Measurements from ENCODE around the gene RBMS3. TPM values are rescaled to one million over a fixed set of nuclear protein-coding genes. Genes with fewer than 3 reads are reported as not detected.

Gene RBMS3
- total and polyA plus RNA-seq, 2 experiments from 2014 or later: 3.2 to 7.4 TPM

DNA sequence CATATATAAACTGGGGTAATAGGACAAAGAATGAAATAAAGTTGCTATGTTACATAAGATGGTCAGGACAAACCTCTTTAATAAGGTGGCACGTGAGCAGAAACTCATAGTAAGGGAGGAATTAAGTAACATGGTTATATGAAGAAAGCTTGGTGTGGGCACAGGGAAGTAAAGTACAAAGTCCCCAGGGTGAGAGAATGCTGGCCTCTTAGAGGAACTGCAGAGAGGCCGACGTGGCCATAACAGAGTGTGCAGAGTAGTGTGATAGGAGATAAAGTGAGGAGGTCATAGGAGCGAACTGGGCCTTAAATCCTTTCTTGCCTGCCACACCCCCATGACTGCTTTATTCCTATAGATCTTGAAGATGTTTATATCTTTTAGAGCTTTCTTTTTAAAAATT, 17.4 kb upstream of the RBMS3 start:
- H3K4me3 Mint-ChIP-seq: no peak overlapping the region
- no peaks in the 10 kb centered on the region for H3K4me1 ChIP-seq (ENCODE audit: insufficient read depth)
- H3K9me3 Mint-ChIP-seq: no peaks in the 10 kb centered on the region
- no peak overlapping the region for H3K4me2 ChIP-seq
- no peaks in the 10 kb centered on the region for H3K36me3 ChIP-seq (ENCODE audit: insufficient read depth)
- no peaks in the 10 kb centered on the region for H4K20me1 ChIP-seq (replicated peaks; ENCODE audit: insufficient read depth)
- H3K79me2 ChIP-seq (replicated peaks; ENCODE audit: insufficient read depth): no peaks in the 10 kb centered on the region
- DNase-seq (ENCODE audit: low spot score) (no peak), ATAC-seq (no peak)
- TF ChIP-seq EZH2phosphoT487 (IDR thresholded peaks at IDR 0.05; ENCODE audit: unreplicated experiment) (no peak), ZNF331 (CRISPR knock-in tag; IDR thresholded peaks at IDR 0.05; ENCODE audit: low read depth) (no peak), CREB1 (CRISPR knock-in tag; IDR thresholded peaks at IDR 0.05; ENCODE audit: low read depth) (no peak), ZNF114 (CRISPR knock-in tag; IDR thresholded peaks at IDR 0.05) (no peak), JUNB (IDR thresholded peaks at IDR 0.05; ENCODE audit: unreplicated experiment) (no peak), EZH2 (IDR thresholded peaks at IDR 0.05; ENCODE audit: low read depth, unreplicated experiment) (no peak), NANOG (IDR thresholded peaks at IDR 0.05; ENCODE audit: borderline replicate concordance) (no peak), STAT1 (IDR thresholded peaks at IDR 0.05; ENCODE audit: unreplicated experiment) (no peak), POLR2AphosphoS5 (IDR thresholded peaks at IDR 0.05; ENCODE audit: low read depth) (no peak)
- TF ChIP-seq, protein P1, sequence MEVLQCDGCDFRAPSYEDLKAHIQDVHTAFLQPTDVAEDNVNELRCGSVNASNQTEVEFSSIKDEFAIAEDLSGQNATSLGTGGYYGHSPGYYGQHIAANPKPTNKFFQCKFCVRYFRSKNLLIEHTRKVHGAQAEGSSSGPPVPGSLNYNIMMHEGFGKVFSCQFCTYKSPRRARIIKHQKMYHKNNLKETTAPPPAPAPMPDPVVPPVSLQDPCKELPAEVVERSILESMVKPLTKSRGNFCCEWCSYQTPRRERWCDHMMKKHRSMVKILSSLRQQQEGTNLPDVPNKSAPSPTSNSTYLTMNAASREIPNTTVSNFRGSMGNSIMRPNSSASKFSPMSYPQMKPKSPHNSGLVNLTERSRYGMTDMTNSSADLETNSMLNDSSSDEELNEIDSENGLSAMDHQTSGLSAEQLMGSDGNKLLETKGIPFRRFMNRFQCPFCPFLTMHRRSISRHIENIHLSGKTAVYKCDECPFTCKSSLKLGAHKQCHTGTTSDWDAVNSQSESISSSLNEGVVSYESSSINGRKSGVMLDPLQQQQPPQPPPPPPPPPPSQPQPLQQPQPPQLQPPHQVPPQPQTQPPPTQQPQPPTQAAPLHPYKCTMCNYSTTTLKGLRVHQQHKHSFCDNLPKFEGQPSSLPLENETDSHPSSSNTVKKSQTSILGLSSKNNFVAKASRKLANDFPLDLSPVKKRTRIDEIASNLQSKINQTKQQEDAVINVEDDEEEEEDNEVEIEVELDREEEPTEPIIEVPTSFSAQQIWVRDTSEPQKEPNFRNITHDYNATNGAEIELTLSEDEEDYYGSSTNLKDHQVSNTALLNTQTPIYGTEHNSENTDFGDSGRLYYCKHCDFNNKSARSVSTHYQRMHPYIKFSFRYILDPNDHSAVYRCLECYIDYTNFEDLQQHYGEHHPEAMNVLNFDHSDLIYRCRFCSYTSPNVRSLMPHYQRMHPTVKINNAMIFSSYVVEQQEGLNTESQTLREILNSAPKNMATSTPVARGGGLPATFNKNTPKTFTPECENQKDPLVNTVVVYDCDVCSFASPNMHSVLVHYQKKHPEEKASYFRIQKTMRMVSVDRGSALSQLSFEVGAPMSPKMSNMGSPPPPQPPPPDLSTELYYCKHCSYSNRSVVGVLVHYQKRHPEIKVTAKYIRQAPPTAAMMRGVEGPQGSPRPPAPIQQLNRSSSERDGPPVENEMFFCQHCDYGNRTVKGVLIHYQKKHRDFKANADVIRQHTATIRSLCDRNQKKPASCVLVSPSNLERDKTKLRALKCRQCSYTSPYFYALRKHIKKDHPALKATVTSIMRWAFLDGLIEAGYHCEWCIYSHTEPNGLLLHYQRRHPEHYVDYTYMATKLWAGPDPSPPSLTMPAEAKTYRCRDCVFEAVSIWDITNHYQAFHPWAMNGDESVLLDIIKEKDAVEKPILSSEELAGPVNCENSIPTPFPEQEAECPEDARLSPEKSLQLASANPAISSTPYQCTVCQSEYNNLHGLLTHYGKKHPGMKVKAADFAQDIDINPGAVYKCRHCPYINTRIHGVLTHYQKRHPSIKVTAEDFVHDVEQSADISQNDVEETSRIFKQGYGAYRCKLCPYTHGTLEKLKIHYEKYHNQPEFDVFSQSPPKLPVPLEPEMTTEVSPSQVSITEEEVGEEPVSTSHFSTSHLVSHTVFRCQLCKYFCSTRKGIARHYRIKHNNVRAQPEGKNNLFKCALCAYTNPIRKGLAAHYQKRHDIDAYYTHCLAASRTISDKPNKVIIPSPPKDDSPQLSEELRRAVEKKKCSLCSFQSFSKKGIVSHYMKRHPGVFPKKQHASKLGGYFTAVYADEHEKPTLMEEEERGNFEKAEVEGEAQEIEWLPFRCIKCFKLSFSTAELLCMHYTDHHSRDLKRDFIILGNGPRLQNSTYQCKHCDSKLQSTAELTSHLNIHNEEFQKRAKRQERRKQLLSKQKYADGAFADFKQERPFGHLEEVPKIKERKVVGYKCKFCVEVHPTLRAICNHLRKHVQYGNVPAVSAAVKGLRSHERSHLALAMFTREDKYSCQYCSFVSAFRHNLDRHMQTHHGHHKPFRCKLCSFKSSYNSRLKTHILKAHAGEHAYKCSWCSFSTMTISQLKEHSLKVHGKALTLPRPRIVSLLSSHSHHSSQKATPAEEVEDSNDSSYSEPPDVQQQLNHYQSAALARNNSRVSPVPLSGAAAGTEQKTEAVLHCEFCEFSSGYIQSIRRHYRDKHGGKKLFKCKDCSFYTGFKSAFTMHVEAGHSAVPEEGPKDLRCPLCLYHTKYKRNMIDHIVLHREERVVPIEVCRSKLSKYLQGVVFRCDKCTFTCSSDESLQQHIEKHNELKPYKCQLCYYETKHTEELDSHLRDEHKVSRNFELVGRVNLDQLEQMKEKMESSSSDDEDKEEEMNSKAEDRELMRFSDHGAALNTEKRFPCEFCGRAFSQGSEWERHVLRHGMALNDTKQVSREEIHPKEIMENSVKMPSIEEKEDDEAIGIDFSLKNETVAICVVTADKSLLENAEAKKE (CRISPR knock-in tag; IDR thresholded peaks at IDR 0.05): no peak
- TF ChIP-seq, protein P2, sequence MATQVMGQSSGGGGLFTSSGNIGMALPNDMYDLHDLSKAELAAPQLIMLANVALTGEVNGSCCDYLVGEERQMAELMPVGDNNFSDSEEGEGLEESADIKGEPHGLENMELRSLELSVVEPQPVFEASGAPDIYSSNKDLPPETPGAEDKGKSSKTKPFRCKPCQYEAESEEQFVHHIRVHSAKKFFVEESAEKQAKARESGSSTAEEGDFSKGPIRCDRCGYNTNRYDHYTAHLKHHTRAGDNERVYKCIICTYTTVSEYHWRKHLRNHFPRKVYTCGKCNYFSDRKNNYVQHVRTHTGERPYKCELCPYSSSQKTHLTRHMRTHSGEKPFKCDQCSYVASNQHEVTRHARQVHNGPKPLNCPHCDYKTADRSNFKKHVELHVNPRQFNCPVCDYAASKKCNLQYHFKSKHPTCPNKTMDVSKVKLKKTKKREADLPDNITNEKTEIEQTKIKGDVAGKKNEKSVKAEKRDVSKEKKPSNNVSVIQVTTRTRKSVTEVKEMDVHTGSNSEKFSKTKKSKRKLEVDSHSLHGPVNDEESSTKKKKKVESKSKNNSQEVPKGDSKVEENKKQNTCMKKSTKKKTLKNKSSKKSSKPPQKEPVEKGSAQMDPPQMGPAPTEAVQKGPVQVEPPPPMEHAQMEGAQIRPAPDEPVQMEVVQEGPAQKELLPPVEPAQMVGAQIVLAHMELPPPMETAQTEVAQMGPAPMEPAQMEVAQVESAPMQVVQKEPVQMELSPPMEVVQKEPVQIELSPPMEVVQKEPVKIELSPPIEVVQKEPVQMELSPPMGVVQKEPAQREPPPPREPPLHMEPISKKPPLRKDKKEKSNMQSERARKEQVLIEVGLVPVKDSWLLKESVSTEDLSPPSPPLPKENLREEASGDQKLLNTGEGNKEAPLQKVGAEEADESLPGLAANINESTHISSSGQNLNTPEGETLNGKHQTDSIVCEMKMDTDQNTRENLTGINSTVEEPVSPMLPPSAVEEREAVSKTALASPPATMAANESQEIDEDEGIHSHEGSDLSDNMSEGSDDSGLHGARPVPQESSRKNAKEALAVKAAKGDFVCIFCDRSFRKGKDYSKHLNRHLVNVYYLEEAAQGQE (IDR thresholded peaks at IDR 0.05; ENCODE audit: unreplicated experiment): no peak
- TF ChIP-seq, protein P3, sequence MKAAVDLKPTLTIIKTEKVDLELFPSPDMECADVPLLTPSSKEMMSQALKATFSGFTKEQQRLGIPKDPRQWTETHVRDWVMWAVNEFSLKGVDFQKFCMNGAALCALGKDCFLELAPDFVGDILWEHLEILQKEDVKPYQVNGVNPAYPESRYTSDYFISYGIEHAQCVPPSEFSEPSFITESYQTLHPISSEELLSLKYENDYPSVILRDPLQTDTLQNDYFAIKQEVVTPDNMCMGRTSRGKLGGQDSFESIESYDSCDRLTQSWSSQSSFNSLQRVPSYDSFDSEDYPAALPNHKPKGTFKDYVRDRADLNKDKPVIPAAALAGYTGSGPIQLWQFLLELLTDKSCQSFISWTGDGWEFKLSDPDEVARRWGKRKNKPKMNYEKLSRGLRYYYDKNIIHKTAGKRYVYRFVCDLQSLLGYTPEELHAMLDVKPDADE (IDR thresholded peaks at IDR 0.05): no peak
- TF ChIP-seq, protein P4, sequence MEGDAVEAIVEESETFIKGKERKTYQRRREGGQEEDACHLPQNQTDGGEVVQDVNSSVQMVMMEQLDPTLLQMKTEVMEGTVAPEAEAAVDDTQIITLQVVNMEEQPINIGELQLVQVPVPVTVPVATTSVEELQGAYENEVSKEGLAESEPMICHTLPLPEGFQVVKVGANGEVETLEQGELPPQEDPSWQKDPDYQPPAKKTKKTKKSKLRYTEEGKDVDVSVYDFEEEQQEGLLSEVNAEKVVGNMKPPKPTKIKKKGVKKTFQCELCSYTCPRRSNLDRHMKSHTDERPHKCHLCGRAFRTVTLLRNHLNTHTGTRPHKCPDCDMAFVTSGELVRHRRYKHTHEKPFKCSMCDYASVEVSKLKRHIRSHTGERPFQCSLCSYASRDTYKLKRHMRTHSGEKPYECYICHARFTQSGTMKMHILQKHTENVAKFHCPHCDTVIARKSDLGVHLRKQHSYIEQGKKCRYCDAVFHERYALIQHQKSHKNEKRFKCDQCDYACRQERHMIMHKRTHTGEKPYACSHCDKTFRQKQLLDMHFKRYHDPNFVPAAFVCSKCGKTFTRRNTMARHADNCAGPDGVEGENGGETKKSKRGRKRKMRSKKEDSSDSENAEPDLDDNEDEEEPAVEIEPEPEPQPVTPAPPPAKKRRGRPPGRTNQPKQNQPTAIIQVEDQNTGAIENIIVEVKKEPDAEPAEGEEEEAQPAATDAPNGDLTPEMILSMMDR (conservative IDR thresholded peaks at IDR 0.05; ENCODE audit: low read depth in 2 of 2): no peak
- H3K9me2 ChIP-seq (ENCODE audit: insufficient read depth): 0 out of 2 replicates have a peak, but pooled peaks cover 2% of the 10 kb centered on the region
- H3K27me3 ChIP-seq (ENCODE audit: insufficient read depth): no peaks in the 10 kb centered on the region
- H3K27me3 Mint-ChIP-seq (ENCODE audit: insufficient read depth, low read depth, poor library complexity): no peaks in the 10 kb centered on the region
- H3K4me3 ChIP-seq: no peak overlapping the region
- no peak overlapping the region for H3K27ac Mint-ChIP-seq
- H3F3A ChIP-seq (replicated peaks; ENCODE audit: low read depth): no peaks in the 10 kb centered on the region
- H3K4me1 Mint-ChIP-seq: no peaks in the 10 kb centered on the region
- H2AFZ ChIP-seq: no peak overlapping the region
- no peak overlapping the region for H3K27ac ChIP-seq (ENCODE audit: low read depth)
- no peaks in the 10 kb centered on the region for H3K36me3 Mint-ChIP-seq (ENCODE audit: low read depth)
